Measurements from ENCODE around the gene TMEM147.

The TMEM147 gene

GRCh38 chr19:35531291-35531690 lies 14.1 kb upstream of the TMEM147 start:
- Histone ChIP-seq H3K27me3 (peaks cover 20% of the 10 kb centered on the region; the same call in 1 of the 2 replicates), H3K27ac (no peak overlapping the region), H3K4me2 (no peak overlapping the region), H4K20me1 (no peaks in the 10 kb centered on the region), H3K4me3 (no peak overlapping the region), H3K9me3 (no peaks in the 10 kb centered on the region), H3K9ac (no peak overlapping the region), H3K4me1 (peaks cover 26% of the 10 kb centered on the region), H3K36me3 (no peaks in the 10 kb centered on the region)
- TF ChIP-seq Cebpa-rat (IDR thresholded peaks at IDR 0.05) = no peak

DNA sequence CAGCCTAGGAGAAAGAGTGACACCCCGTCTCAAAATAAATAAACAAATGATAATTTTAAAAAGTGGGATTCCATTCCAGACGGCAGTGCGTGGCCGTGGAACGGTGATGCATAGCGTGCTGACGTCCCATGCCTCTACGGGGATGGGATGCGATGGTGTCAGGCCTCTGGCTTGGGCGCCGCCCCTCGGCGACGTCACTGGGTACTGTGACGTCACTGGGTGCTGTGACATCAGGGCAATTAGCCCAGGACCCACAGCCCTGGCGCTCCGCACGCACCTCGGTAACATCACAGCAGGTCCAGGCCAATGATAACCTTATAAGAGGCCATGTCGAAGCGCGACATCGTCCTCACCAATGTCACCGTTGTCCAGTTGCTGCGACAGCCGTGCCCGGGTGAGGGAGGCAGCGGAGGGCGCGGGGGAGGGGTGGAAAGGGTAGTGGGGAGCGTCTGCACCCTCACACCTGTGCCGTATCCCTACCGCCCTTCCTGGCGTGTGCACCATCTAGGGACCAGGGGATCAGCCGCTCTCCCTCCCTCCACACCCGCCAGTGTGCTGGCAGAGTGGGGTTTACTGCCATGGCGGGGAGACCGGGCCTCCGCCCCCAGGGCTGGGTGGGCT lies 12.1 kb upstream of the TMEM147 start, which contains the start of gene GAPDHS:
GAPDHS (plus strand) TSS at position 256 of the 621 bp plus-strand sequence; CDS start at position 328, 72 bp downstream.
- peak within 1 kb of the TSS; percentile 19 for H3K4me2 ChIP-seq
- no peaks in the 10 kb centered on the region for H4K20me1 ChIP-seq
- H3K27me3 ChIP-seq = peaks cover 20% of the 10 kb centered on the region; the same call in 1 of the 2 replicates
- H3K27ac ChIP-seq = no peak within 1 kb of the TSS
- TF ChIP-seq Cebpa-rat (IDR thresholded peaks at IDR 0.05) = no peak
- no peak within 1 kb of the TSS for H3K4me3 ChIP-seq
- H3K4me1 ChIP-seq = peaks cover 26% of the 10 kb centered on the region
- no peak within 1 kb of the TSS for H3K9ac ChIP-seq
- no peaks in the 10 kb centered on the region for H3K9me3 ChIP-seq
- no peaks in the 10 kb centered on the region for H3K36me3 ChIP-seq

GRCh38 chr19:35533822-35534392 lies 11.5 kb upstream of the TMEM147 start:
- H3K4me3 ChIP-seq = no peak overlapping the region
- TF ChIP-seq Cebpa-rat (IDR thresholded peaks at IDR 0.05) = no peak
- no peak overlapping the region for H3K9ac ChIP-seq
- H3K4me2 ChIP-seq = peak overlapping the region; percentile 19
- no peaks in the 10 kb centered on the region for H4K20me1 ChIP-seq
- H3K27ac ChIP-seq = no peak overlapping the region
- peaks cover 20% of the 10 kb centered on the region; the same call in 1 of the 2 replicates for H3K27me3 ChIP-seq
- peaks cover 21% of the 10 kb centered on the region for H3K4me1 ChIP-seq
- H3K9me3 ChIP-seq = no peaks in the 10 kb centered on the region
- H3K36me3 ChIP-seq = no peaks in the 10 kb centered on the region

DNA sequence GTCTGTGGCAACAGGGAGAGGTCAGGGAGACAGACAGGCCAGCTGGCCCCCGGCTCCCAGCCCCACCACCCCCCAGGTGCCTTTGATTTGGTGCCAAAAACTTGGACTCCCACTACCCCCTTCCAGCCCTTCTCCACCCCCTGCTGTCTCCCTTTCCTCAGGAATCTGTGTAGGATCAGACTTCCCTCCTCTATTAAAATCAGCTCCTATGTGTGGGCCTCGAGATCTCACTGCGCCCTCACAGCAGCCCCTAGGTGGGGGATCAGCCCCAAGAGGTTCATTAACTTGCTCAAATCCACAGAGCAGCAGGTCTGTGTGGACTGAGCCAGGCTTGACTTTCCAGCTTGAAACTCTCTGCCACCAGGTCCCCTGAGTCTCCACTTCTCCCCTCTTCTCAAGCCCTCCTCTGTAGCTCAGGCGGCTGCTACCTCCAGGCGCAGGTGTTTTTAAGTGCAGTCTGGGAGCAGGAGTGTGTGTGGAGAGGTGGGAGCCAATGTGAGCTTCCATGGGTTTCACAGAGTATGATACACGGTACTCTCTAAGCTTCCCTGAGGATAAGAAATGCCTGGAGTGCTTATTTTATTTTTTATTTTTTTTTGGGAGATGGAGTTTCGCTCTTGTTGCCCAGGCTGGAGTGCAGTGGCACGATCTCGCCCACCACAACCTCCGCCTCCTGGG lies 10.5 kb upstream of the TMEM147 start:
- Histone ChIP-seq H3K4me3 (no peak overlapping the region), H3K9ac (no peak overlapping the region), H3K4me1 (peaks cover 11% of the 10 kb centered on the region; the same call in 1 of the 2 replicates), H4K20me1 (no peaks in the 10 kb centered on the region), H3K36me3 (0 out of 2 replicates have a peak, but pooled peaks cover under 1% of the 10 kb centered on the region), H3K27me3 (peaks cover 20% of the 10 kb centered on the region; the same call in 1 of the 2 replicates), H3K9me3 (no peaks in the 10 kb centered on the region), H3K4me2 (no peak overlapping the region), H3K27ac (no peak overlapping the region)
- no peak for TF ChIP-seq Cebpa-rat (IDR thresholded peaks at IDR 0.05)

GRCh38 chr19:35539314-35539713 lies 6.1 kb upstream of the TMEM147 start:
- Histone ChIP-seq H3K9me3 (no peaks in the 10 kb centered on the region), H4K20me1 (no peaks in the 10 kb centered on the region)
- no peak for TF ChIP-seq Cebpa-rat (IDR thresholded peaks at IDR 0.05)

DNA sequence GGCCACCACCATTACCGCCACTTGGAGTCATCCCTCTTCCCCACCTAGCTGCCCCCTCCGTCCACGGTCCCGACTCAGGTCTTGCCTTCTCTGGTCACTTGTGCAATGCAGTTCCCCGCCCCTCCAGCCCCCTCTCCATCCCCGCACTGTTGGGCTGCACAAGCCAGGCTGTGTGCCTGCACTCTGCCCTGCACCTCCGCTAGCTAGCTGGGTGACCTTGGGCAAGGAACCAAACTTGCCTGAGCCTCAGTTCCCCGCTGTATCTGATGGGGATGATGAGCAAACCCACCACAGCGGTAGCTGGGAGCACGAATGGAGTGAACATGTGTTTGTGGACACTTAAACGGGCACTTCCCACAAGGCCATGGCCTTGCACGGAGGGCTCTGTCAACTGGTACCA lies 5.6 kb upstream of the TMEM147 start:
- Histone ChIP-seq H3K36me3 (peaks cover 30% of the 10 kb centered on the region), H4K20me1 (no peaks in the 10 kb centered on the region), H3K9ac (no peak overlapping the region), H3K27ac (no peak overlapping the region), H3K4me2 (no peak overlapping the region), H3K4me1 (peaks cover 9% of the 10 kb centered on the region), H3K4me3 (no peak overlapping the region), H3K9me3 (no peaks in the 10 kb centered on the region), H3K27me3 (no peaks in the 10 kb centered on the region)
- TF ChIP-seq Cebpa-rat (IDR thresholded peaks at IDR 0.05) = no peak

More at GRCh38 chr19:35539314-35539713, 6.1 kb upstream of the TMEM147 start:
- H3K4me2 ChIP-seq = no peak overlapping the region
- H3K27ac ChIP-seq = no peak overlapping the region
- peaks cover 30% of the 10 kb centered on the region for H3K36me3 ChIP-seq
- peaks cover 4% of the 10 kb centered on the region for H3K4me1 ChIP-seq
- no peak overlapping the region for H3K9ac ChIP-seq
- H3K4me3 ChIP-seq = no peak overlapping the region
- H3K27me3 ChIP-seq = peaks cover 3% of the 10 kb centered on the region; the same call in 1 of the 2 replicates

GRCh38 chr19:35540356-35540927 lies 5.0 kb upstream of the TMEM147 start:
- no peaks in the 10 kb centered on the region for H4K20me1 ChIP-seq
- no peak overlapping the region for H3K9ac ChIP-seq
- H3K4me3 ChIP-seq = no peak overlapping the region
- H3K27me3 ChIP-seq = no peaks in the 10 kb centered on the region
- H3K4me1 ChIP-seq = peaks cover 10% of the 10 kb centered on the region
- H3K9me3 ChIP-seq = no peaks in the 10 kb centered on the region
- no peak for TF ChIP-seq Cebpa-rat (IDR thresholded peaks at IDR 0.05)
- peaks cover 30% of the 10 kb centered on the region for H3K36me3 ChIP-seq
- H3K4me2 ChIP-seq = no peak overlapping the region
- no peak overlapping the region for H3K27ac ChIP-seq

DNA sequence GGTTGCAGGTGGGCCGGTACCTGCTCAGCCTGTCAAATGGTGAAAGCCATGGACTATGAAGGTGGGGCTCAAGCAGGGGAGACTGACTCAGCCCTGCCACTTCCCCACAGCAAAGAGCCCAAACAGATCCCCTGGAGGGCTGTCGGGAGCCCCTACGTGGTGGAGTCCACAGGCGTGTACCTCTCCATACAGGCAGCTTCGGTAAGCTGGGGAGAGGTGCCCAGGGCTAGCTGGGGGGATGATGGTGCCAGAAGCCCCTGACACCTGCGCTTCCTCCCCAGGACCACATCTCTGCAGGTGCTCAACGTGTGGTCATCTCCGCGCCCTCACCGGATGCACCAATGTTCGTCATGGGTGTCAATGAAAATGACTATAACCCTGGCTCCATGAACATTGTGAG lies 3.2 kb upstream of the TMEM147 start:
- no peak overlapping the region for H3K4me3 ChIP-seq
- H4K20me1 ChIP-seq = peaks cover 10% of the 10 kb centered on the region; the same call in 1 of the 2 replicates
- no peak overlapping the region for H3K4me2 ChIP-seq
- no peak overlapping the region for H3K9ac ChIP-seq
- no peaks in the 10 kb centered on the region for H3K27me3 ChIP-seq
- peaks cover 36% of the 10 kb centered on the region for H3K36me3 ChIP-seq
- H3K4me1 ChIP-seq = peaks cover 21% of the 10 kb centered on the region
- H3K9me3 ChIP-seq = no peaks in the 10 kb centered on the region
- no peak for TF ChIP-seq Cebpa-rat (IDR thresholded peaks at IDR 0.05)
- no peak overlapping the region for H3K27ac ChIP-seq

DNA sequence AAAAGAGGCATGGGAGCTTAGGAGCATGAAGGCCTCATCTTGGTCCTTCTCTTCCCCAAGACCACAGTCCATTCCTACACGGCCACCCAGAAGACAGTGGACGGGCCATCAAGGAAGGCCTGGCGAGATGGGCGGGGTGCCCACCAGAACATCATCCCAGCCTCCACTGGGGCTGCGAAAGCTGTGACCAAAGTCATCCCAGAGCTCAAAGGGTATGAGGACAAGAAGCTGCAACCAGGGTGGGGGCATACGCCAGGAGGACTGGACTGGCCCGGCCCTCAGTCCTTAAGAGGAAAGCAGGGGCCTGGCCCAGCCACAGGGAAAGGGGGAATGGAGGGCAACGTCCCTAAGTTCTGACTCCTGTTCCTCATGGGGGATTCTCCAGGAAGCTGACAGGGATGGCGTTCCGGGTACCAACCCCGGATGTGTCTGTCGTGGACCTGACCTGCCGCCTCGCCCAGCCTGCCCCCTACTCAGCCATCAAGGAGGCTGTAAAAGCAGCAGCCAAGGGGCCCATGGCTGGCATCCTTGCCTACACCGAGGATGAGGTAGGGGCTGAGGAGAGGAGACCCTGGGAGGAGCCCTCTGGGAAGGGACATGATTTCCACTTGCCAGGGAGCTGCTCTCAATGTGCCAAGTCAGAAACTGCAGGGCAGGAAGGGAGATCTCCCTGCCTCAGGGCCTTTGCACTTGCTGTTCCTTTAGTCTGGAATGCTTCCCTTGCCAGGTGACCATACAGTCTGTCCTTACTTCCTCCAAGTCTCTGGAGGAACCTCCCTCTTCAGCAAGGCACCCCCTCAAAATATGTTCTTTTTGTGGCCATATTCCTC lies 1.9 kb upstream of the TMEM147 start:
- no peak for TF ChIP-seq Cebpa-rat (IDR thresholded peaks at IDR 0.05)

More for the DNA sequence above, 1.9 kb upstream of the TMEM147 start:
- Histone ChIP-seq H3K4me1 (peaks cover 21% of the 10 kb centered on the region), H3K9ac (no peak overlapping the region; the same call in 1 of the 2 replicates), H3K36me3 (peaks cover 49% of the 10 kb centered on the region), H4K20me1 (peaks cover 22% of the 10 kb centered on the region; the same call in 1 of the 2 replicates), H3K4me3 (no peak overlapping the region), H3K27ac (no peak overlapping the region), H3K4me2 (peak overlapping the region; percentile 93), H3K9me3 (no peaks in the 10 kb centered on the region), H3K27me3 (no peaks in the 10 kb centered on the region)

Measured in BLaER1 (cell line).